ENCODE measurements around the gene PI16. TPM values are rescaled to one million over a fixed set of nuclear protein-coding genes. Genes with fewer than 3 reads are reported as not detected.

Gene PI16
- polyA plus RNA-seq, 1 donor (not counting 4 experiments of a cell fraction or from before 2014, with no cell fraction given) = not detected

DNA sequence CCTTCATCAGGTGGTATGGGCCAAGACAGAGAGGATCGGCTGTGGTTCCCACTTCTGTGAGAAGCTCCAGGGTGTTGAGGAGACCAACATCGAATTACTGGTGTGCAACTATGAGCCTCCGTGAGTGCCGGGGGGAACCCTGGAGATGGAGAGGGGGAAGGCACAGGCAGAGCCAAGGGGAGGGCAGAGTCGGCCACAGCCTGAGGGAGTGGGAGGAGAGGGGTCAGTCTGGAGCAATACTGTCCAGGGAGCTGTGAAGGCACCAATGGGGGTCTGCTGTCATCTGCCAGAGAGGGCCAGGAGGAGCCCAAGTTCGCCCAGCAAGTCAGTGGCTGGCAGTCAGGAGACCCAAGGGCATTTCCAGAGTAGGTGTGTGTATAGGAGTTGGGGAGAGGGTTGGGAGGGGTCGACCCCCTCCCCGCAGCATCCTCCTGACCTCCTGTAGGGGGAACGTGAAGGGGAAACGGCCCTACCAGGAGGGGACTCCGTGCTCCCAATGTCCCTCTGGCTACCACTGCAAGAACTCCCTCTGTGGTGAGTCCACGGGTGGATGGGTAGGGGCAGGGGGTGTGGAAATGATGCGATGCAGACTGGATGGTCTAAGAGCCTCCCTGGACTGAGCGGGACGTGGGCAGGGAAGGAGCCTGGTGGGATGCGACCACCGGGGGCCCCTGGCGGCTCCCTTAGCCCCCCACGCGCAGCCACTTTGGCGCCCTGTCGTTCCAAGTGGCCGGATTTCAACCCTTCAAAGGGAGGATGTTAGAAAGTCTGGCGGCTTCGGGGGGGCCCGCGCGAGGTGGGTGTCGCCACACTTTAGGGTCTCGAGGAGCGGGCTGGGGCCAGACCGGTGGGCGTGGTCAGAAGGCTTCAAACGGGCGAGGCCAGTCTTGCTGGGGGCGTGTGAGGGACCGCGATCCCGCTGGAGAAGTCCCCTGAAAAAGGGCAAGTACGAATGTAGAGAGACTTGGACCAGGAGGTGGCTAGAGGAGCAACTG is 7.2 kb downstream of the PI16 start:
- Histone ChIP-seq H2AFZ (ENCODE audit: control insufficient read depth, low read length) (no peak overlapping the region), H3K4me2 (ENCODE audit: control insufficient read depth, extremely low read depth, insufficient read depth, low read depth, low read length) (no peak overlapping the region), H3K79me2 (ENCODE audit: control insufficient read depth, insufficient read depth, low read length) (no peaks in the 10 kb centered on the region), H3K4me1 (ENCODE audit: control insufficient read depth, extremely low read depth, insufficient read depth, low read length) (peaks cover 24% of the 10 kb centered on the region), H3K36me3 (ENCODE audit: control insufficient read depth in 2 of 2, extremely low read depth in 1 of 2, insufficient read depth in 2 of 2, low read length in 2 of 2) (peaks cover 0 to 4% of the 10 kb centered on the region in 2 experiments), H3K9ac (ENCODE audit: control insufficient read depth, extremely low read depth, insufficient read depth, low read length) (no peak overlapping the region), H3K4me3 (ENCODE audit: control insufficient read depth in 2 of 3, extremely low read depth in 1 of 3, insufficient read depth in 2 of 3, low read depth in 1 of 3, low read length in 3 of 3) (no peak overlapping the region), H3K27me3 (ENCODE audit: control insufficient read depth, extremely low read depth, insufficient read depth, low read length) (no peaks in the 10 kb centered on the region), H4K20me1 (ENCODE audit: control insufficient read depth, extremely low read depth, insufficient read depth, low read length) (no peaks in the 10 kb centered on the region), H3K9me1 (ENCODE audit: control insufficient read depth, extremely low read depth, insufficient read depth, low read length) (no peaks in the 10 kb centered on the region), H3K9me3 (ENCODE audit: control insufficient read depth, low read depth, low read length) (no peaks in the 10 kb centered on the region), H3K27ac (ENCODE audit: control insufficient read depth, insufficient read depth, low read length) (no peak overlapping the region)
- DNase-seq (ENCODE audit: low read depth, low spot score) (no peak), FAIRE-seq (no peak)
- dilution Hi-C loops (cut with MboI; ENCODE audit: extremely low pct_ligation_motif_present, low sequenced_read_pairs) = no loop called here
- no peak for TF ChIP-seq CTCF (optimal IDR thresholded peaks at IDR 0.05 in 1 of 3, IDR thresholded peaks at IDR 0.05 in 1 of 3, conservative IDR thresholded peaks at IDR 0.05 in 1 of 3; ENCODE audit: extremely low read depth in 1 of 3, insufficient read depth in 2 of 3, low read length in 3 of 3)
- no peak for TF ChIP-seq EZH2 (IDR thresholded peaks at IDR 0.05; ENCODE audit: low read length)

DNA sequence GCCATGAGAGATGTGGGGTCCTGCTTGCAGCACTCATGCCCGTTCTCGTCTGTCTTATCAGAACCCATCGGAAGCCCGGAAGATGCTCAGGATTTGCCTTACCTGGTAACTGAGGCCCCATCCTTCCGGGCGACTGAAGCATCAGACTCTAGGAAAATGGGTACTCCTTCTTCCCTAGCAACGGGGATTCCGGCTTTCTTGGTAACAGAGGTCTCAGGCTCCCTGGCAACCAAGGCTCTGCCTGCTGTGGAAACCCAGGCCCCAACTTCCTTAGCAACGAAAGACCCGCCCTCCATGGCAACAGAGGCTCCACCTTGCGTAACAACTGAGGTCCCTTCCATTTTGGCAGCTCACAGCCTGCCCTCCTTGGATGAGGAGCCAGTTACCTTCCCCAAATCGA is 8.3 kb downstream of the PI16 start:
- H3K9me3 ChIP-seq (ENCODE audit: control insufficient read depth, low read depth, low read length) = no peaks in the 10 kb centered on the region
- H3K4me3 ChIP-seq (ENCODE audit: control insufficient read depth in 2 of 3, extremely low read depth in 1 of 3, insufficient read depth in 2 of 3, low read depth in 1 of 3, low read length in 3 of 3) = no peak overlapping the region
- DNase-seq (ENCODE audit: low read depth, low spot score) (no peak), FAIRE-seq (no peak)
- dilution Hi-C loops (cut with MboI; ENCODE audit: extremely low pct_ligation_motif_present, low sequenced_read_pairs) = no loop called here
- no peak overlapping the region for H2AFZ ChIP-seq (ENCODE audit: control insufficient read depth, low read length)
- no peaks in the 10 kb centered on the region for H3K27me3 ChIP-seq (ENCODE audit: control insufficient read depth, extremely low read depth, insufficient read depth, low read length)
- no peak overlapping the region for H3K27ac ChIP-seq (ENCODE audit: control insufficient read depth, insufficient read depth, low read length)
- H4K20me1 ChIP-seq (ENCODE audit: control insufficient read depth, extremely low read depth, insufficient read depth, low read length) = no peaks in the 10 kb centered on the region
- H3K79me2 ChIP-seq (ENCODE audit: control insufficient read depth, insufficient read depth, low read length) = no peaks in the 10 kb centered on the region
- H3K4me1 ChIP-seq (ENCODE audit: control insufficient read depth, extremely low read depth, insufficient read depth, low read length) = peaks cover 24% of the 10 kb centered on the region
- no peak overlapping the region for H3K4me2 ChIP-seq (ENCODE audit: control insufficient read depth, extremely low read depth, insufficient read depth, low read depth, low read length)
- TF ChIP-seq CTCF (optimal IDR thresholded peaks at IDR 0.05 in 1 of 3, IDR thresholded peaks at IDR 0.05 in 1 of 3, conservative IDR thresholded peaks at IDR 0.05 in 1 of 3; ENCODE audit: extremely low read depth in 1 of 3, insufficient read depth in 2 of 3, low read length in 3 of 3) = no peak
- TF ChIP-seq EZH2 (IDR thresholded peaks at IDR 0.05; ENCODE audit: low read length) = no peak
- H3K9me1 ChIP-seq (ENCODE audit: control insufficient read depth, extremely low read depth, insufficient read depth, low read length) = no peaks in the 10 kb centered on the region
- H3K9ac ChIP-seq (ENCODE audit: control insufficient read depth, extremely low read depth, insufficient read depth, low read length) = no peak overlapping the region
- peaks cover 5 to 12% of the 10 kb centered on the region in 2 experiments for H3K36me3 ChIP-seq (ENCODE audit: control insufficient read depth in 2 of 2, extremely low read depth in 1 of 2, insufficient read depth in 2 of 2, low read length in 2 of 2)

Data from keratinocyte (primary cell).